ENCODE data around the gene FAM13A. TPM values are rescaled to one million over a fixed set of nuclear protein-coding genes. Genes with fewer than 3 reads are reported as not detected.
A peak's percentile ranks its signal among the peaks of the same experiment; 100 is the strongest.

Gene FAM13A
- total and polyA plus RNA-seq, 8 donors, result 15.7 to 56.4 (median 38.1) TPM

- Histone ChIP-seq H3K27me3 (no peaks in the 10 kb centered on the region), H3K36me3 (no peaks in the 10 kb centered on the region), H3K27ac (no peak overlapping the region), H3K4me3 (no peak overlapping the region), H3K4me1 (no peaks in the 10 kb centered on the region), H3K9me3 (no peaks in the 10 kb centered on the region)
- ATAC-seq, result no peak
- intact Hi-C loops (cut with DNase I), result no loop called here
- 85 to 91% methylated on average over 2 of the region's 2 CpGs for WGBS, 2 donors
- no peak for FAIRE-seq
- DNase-seq, result no peak
- TF ChIP-seq CTCF (IDR thresholded peaks at IDR 0.05), result no peak
These were observed 42.0 kb upstream of the FAM13A start for GRCh38 chr4:89099034-89099433.

- Histone ChIP-seq H3K4me1 (no peaks in the 10 kb centered on the region), H3K27me3 (no peaks in the 10 kb centered on the region), H3K27ac (no peak overlapping the region), H3K36me3 (no peaks in the 10 kb centered on the region), H3K4me3 (no peak overlapping the region), H3K9me3 (no peaks in the 10 kb centered on the region)
- 95 to 99% methylated on average over 1 of the region's 1 CpG for WGBS, 2 donors
- no peak for TF ChIP-seq CTCF (IDR thresholded peaks at IDR 0.05)
- FAIRE-seq (no peak), ATAC-seq (no peak), DNase-seq (no peak)
- intact Hi-C loops (cut with DNase I), result no loop called here
These were observed 21.3 kb upstream of the FAM13A start for GRCh38 chr4:89078300-89078699.

- Histone ChIP-seq H3K27ac (no peak overlapping the region), H3K4me3 (no peak overlapping the region), H3K9me3 (no peaks in the 10 kb centered on the region), H3K27me3 (no peaks in the 10 kb centered on the region), H3K36me3 (no peaks in the 10 kb centered on the region), H3K4me1 (no peaks in the 10 kb centered on the region)
- no peak for DNase-seq
- ATAC-seq, result no peak
- FAIRE-seq, result no peak
- intact Hi-C loops (cut with DNase I), result no loop called here
- TF ChIP-seq CTCF (IDR thresholded peaks at IDR 0.05), result no peak
These were observed 20.8 kb upstream of the FAM13A start for GRCh38 chr4:89077761-89078160.

- Histone ChIP-seq H3K36me3 (no peaks in the 10 kb centered on the region), H3K4me1 (no peaks in the 10 kb centered on the region), H3K27me3 (no peaks in the 10 kb centered on the region), H3K4me3 (no peak overlapping the region), H3K9me3 (no peaks in the 10 kb centered on the region), H3K27ac (peak overlapping the region in 1 of 4 donors; percentile 6)
- FAIRE-seq, result no peak
- intact Hi-C loops (cut with DNase I), result no loop called here
- 29 to 41% methylated on average over 1 of the region's 1 CpG for WGBS, 2 donors
- ATAC-seq, result peak; percentile 73 to 89 (median 84)
- TF ChIP-seq CTCF (IDR thresholded peaks at IDR 0.05), result no peak
- peak in 3 of 6 donors; percentile 28 to 59 (median 33) for DNase-seq
These were observed 15.9 kb upstream of the FAM13A start for GRCh38 chr4:89072921-89073320.

GRCh38 chr4:89071311-89071710 lies 14.3 kb upstream of the FAM13A start:
- WGBS, 2 donors, result 95 to 96% methylated on average over 3 of the region's 3 CpGs
- ATAC-seq, result no peak
- no peak for DNase-seq

More at GRCh38 chr4:89071311-89071710, 14.3 kb upstream of the FAM13A start:
- Histone ChIP-seq H3K4me3 (no peak overlapping the region), H3K27me3 (no peaks in the 10 kb centered on the region), H3K4me1 (no peaks in the 10 kb centered on the region), H3K36me3 (no peaks in the 10 kb centered on the region), H3K9me3 (no peaks in the 10 kb centered on the region), H3K27ac (no peak overlapping the region)
- intact Hi-C loops (cut with DNase I), result no loop called here
- TF ChIP-seq CTCF (IDR thresholded peaks at IDR 0.05), result no peak
- FAIRE-seq, result no peak
